T-helper 1 cell (primary cell): ENCODE results near the gene EXOC3L2.
A peak's percentile ranks its signal among the peaks of the same experiment; 100 is the strongest.

Experiments
- DNase-seq, 5 donors: peaks; one replicate each; pipeline ENCODE4 v3.0.0-alpha.2; 2012 to 2020

EXOC3L2 gene

DNA sequence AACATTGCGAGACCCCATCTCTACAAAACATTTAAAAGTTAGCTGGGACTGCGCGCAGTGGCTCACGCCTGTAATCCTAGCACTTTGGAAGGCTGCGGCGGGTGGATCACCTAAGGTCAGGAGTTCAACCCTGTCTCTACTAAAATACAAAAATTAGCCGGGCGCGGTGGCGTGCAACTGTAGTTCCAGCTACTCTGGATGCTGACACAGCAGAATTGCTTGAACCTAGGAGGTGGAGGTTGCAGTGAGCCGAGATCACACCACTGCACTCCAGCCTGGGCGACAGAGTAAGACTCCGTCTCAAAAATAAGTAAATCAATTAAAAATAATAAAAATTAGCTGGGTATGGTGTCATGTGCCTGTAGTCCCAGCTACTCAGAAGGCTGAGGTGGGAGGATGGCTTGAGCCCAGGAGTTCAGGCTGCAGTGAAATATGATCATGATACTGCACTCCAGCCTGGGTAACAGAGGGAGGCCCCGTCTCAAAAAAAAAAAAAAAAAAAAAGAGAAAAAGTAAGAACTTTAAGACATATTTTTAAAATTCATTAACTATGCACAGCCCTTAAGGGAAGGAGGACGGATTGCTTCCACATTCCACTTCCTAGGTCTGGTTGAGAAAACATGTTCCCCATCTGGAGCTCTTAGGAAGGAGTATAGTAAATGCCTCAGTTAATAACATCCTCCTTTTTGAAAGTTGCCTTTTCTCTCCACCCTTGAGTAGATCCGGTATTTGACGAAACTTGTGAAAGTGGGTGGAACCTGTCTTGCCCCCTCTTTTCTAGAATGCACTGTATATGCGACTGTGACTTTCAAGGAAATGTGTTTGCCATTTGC, 26.1 kb downstream of the EXOC3L2 start:
- DNase-seq: no peak

DNA sequence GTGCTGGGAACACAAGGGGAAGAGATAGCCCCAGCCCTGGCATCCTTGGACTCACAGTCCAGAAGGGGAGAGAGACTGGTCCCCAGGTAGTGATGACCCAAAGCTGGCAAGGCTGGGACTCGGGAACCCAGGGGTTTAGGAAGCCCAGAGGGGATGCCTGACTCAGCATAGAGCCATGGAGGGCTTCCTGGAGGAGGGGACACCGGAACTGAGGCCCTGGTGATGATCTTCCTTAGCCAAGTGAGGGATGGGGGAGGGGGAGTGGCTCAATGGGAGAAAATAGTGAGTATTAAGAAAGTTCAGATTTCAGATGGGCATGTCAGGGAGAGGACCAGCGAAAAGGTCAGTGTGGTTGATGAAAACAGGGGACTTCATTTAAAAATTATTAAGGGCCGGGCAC, 26.8 kb downstream of the EXOC3L2 start:
- no peak for DNase-seq

DNA sequence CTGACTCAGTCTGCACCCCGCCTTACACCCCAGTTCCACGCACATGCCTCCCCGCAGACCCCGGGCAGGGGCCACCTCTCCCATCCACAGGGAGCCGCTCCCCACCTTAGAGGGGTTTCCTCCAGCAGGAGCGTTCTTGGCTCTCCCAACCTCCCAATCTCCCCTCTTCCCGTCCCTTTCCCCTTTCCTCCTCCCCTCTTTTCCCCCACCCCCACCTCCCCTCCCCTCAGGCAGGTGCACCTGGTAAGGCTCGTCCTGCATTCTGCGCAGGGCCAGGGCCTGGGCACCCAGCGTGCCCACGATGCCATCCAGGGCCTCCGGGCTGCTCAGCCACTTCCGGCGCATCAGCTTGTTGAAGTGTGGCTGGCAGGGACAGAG, 27.3 kb downstream of the EXOC3L2 start:
- DNase-seq: no peak

DNA sequence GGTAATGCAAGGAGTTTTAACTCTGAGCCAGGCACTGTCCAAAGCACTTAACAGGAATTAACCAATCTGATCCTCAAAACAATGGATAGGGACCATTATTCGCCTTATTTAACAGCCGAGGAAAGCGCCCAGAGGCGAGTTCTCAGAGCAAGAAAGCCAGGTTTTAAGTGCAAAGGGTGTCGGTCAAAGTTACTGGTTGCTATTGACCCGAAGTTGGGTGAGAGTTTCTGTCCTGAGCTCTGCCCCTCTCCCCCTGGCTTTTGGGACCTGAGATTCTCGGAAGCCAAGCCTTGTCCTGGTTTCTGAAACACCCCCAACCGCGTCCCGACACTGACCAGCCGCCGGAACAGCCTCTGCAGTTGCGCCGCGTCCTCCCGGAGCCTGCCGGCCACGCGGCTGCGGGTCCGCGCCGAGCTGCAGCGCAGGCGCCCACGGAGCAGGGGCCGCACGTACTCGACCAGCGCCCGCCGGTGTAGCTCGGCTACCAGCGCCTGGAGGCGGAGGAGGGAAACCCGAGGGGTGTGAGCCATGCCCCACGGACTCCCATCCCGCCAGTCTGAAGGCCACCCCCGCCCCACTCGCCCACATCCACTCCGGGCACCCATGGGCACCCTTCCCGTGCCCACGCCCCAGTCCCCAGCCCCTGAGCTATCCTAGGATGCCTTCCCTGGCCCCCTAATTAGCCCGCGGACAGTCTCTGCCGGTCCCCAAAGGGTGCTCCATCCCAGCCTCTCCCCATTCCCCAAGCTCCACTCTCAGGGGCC, 27.8 kb downstream of the EXOC3L2 start:
- no peak for DNase-seq

DNA sequence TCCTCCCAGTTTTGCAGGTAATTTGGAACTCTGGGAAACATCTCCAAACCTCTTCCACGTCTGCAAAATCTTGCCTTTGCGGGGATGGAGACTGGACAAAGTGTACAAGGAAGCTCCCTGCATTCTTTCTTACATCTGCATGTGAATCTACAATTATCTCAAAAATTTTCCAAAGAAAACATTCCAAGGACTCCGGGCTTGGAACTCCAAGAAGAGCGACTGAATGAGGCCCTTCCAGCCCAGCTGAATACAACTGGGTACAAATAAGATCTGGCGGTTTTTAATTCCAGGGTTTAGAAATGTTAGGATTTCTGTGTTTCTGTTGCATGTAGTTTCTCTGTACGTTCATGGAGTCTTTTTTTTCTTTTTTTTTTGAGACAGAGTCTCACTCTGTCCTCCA, 28.5 kb downstream of the EXOC3L2 start:
- no peak for DNase-seq

DNA sequence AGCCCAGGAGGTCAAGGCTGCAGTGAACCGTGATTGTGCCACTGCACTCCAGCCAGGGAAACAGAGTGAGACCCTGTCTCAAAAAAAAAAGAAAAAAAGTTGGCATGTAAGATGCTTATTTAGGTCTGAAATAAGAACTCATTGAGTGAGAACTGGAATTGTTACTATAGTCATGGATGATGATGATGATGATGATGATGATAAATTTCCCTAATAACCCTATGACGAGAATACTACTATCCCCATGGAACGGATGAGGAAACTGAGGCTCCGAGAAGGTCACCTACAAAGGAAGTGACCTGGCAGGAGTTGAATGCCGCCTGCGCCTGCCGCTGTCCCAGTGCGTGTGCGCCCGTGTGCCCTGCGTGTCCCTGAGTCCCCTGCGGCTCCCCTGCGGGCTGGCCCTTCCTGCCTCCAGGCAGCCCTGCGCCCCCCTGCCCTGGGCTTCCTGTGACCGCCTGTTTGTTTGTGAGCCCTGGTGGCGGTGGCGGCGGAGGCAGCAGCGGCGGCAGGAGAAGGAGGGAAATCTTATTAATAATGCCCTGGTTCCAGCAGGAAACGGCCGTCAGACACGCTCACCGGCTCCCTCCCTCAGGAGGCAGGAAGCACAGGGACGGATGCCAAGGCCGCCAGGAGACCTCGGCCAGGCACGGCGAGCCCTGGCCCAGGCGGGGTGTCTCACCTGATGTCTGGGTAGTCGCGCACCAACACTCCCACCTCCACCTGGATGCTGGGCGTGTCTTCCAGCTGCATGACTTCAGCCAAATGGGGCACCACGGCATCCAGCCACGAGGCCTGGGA, 29.6 kb downstream of the EXOC3L2 start:
- no peak for DNase-seq

DNA sequence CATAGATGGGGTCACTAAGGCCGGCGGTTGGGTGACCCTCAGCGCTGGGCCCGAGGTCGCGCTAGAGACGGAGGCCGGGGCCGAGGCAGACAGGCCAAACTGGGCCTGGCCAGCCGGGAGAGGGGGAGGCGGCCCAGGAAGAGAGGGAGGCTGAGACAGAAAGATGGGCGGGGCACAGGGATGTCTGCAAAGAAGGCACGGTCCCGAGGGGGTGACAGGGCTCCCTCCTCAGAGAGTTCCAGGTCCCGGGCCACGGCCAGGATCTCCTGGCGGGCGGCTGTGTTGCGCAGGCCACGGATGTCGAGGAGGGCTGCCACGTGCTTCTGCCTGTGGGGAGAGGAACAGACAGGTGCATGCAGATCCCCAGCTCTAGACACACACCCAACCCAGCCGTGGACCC, 32.2 kb downstream of the EXOC3L2 start:
- DNase-seq: no peak

DNA sequence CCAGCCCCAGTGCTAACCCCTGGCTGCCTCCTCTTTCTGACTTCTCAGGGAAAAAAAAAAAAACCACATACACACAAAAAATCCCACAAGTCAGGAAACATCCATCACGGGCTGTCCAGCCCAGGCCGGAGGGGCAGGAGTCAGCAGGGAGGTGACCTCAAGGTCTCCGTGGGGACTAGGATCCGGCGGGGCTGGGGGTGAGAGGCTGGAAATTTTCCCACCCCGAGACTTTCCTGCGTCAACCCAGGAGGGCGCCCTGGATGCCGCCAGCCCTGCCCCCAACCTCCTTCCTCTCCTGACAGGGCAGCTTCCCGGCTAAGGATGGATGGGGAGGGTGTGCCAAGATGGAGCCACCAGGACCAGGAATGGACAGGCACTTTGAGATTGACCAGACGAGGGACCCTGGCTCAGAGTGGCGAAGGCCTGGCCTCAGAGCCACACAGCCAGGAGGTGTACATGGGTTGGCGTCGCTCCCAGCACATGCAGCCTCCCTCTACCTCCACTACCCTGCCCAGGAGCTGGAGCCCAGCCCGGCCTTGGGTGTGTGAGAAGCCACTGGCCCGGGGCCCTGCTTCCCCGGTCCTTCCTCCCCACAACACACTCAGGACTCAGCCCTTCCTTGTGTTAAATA, 33.3 kb downstream of the EXOC3L2 start:
- no peak for DNase-seq

DNA sequence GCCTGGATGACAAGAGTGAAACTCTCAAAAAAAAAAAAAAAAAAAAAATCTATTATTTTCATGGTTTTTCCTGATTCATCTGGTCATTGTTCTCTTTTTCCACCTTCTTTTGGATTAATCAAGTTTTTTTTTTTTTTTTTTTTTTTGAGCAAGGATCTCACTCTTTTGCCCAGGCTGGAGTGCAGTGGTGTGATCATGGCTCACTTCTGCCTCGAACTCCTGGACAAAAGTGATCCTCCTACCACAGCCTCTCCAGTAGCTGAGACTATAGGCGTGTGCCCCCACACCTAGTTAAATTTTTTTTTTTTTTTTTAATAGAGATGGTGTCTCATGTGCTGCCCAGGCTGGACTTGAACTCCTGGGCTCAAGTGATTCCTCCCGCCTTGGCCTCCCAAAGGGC, 38.9 kb downstream of the EXOC3L2 start:
- DNase-seq: no peak

DNA sequence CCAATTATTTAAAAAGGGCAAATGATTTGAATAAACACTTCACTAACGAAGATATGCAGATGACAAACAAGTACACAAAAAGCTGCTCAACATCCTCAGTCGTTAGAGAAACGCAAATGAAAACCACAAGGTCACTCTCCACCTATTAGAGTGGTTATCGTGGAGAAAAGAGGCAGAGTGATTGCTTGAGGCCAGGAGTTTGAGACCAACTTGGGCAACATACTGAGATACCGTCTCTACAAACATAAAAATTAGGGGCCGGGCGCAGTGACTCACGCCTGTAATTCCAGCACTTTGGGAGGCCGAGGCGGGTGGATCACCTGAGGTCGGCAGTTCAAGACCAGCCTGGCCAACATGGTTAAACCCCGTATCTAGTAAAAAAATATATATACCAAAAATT, 39.4 kb downstream of the EXOC3L2 start:
- DNase-seq: no peak

DNA sequence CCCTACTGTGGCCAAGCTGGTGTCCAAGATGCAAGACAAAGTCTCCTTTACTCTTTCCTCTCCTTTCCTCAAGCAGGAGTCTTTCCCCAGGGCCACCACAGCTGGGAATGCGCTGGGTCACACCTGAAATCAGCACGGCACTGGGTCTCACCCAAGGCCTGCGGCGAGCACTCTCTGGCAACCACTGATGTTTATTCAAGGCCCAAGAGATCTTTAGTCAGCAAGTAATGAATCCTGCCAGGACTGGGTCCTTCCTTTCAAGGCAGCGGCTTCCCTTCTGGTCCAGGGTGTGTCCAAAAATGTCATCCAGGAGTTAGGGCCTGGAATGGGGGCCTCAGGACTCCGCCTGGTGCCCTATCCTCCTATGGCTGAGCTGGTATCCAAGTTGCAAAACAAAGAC, 42.6 kb downstream of the EXOC3L2 start:
- no peak for DNase-seq

DNA sequence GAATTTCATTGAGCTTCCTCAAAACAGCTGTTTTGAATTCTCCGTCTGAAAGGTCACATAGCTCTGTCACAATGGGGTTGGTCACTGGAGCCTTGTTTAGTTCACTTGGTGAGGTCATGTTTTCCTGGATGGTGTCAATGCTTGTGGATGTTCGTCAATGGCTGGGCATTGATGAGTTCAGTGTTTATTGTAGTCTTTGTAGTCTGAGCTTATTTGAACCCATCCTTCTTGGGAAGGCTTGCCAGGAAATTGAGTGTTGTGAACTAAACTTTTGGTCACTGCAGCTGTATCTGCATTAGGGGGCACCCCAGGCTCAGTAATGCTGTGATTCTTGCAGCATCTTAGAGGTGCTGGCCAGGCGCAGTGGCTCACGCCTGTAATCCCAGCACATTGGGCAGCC, 44.6 kb downstream of the EXOC3L2 start:
- no peak for DNase-seq

DNA sequence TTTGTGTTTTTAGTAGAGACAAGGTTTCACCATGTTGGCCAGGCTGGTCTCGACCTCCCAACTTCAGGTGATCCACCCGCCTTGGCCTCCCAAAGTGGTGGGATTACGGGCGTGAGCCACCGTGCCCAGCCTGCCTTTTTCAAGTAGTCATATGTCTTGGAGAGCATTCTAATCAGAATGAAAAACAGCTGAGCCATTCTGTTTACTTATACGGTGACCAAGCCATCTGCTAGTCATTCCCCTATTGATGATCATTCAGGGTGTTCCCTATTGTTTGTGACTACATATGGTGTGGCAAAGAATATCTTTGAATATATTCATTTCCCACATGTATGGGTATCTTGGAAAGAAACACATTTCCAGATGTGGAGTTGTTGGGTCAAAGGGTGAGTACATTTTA, 49.4 kb downstream of the EXOC3L2 start:
- DNase-seq: no peak

DNA sequence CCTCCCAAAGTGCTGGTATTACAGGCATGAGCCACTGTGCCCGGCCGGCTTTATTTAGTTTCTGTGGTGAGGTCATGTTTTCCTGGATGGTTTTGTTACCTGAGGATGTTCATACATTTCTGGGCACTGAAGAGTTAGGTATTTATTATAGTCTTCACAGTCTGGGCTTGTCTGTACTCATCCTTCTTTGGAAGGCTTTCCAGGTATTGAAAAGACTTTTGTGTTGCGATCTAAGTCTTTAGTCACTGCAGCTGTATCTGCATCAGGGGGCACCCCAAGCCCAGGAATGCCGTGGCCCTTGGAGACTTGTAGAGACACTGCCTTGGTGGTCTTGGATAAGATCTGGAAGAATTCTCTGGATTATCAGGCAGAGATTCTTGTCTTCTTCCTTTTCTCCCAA, 53.8 kb downstream of the EXOC3L2 start:
- no peak for DNase-seq

DNA sequence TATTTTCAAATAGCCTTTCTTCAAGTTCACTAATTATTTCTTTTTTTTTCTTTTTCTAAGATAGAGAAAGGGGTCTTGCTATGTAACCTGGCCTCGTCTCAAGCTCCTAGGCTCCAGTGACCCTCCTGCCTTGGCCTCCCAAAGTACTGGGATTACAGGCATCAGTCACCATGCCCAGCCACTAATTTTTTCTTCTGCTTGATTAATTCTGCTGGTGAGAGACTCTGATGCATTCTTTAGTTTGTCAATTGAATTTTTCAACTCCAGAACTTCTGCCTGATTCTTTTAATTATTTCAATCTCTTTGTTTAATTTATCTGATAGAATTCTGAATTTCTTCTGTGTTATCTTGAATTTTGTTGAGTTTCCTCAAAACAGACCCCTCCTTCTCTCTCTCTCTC, 55.2 kb downstream of the EXOC3L2 start:
- DNase-seq: no peak

DNA sequence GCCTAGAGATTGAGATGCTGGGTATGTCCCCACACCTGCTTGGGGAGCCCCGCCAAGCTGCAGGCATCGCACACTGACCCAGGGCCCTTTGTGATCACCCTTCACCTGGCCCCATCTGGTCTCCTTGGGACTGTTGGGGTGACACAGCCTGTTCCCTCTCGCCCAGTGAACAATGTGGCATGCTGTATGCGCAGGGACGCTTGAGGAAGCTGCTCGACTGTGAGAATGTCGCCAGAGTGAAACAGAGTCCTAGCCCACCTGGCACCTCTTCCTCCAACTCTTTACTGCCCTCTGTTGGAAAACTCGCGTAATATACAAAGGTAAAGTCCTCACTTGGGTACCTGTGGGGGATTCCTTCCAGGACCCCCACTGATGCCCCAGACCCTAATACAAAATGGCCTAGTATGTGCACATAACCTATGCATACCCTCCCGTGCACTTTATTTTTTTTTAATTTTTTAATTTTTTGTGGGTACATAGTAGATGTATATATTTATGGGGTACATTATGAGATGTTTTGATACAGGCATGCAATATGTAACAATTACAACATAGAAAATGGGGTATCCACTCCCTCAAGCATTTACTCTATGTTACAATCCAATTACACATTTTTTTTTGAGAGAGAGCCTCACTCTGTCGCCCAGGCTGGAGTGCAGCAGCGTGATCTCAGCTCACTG, 57.6 kb downstream of the EXOC3L2 start:
- peak in 1 of 5 donors; percentile 30 for DNase-seq

DNA sequence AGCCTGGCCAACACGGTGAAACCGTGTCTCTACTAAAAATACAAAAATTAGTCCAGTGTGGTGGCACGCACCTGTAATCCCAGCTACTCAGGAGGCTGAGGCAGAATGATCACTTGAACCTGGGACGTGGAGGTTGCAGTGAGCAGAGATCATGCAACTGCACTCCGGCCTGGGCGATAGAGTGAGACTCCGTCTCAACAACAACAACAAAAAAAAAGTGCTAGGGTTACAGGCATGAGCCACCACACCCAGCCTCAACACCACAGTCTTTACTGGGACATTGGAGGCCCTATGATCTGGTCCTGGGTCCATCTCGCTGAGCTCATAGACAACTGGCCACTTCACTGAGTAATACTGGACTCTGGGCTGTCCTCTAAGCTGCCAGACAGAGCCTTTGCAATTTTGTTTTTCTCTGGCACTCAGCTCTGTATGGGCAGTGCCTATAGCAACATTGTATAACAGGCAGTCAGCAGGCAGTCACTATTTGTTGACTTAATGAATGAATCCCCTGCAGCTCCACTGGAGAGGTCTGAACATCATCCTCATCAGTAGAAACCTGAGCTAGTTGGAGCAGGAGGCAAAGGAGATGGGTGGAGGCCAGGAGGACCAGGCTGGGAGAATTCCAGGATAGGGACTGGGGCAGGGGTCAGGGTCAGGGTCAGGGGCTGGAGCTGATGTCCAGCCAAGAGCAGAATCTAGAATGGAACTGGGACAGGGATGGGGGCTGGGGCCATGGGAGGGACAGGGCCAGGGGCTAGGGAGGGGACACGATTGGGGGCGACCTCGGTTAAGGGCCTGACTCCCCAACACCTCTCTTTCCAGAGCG, 58.5 kb downstream of the EXOC3L2 start:
- no peak for DNase-seq

DNA sequence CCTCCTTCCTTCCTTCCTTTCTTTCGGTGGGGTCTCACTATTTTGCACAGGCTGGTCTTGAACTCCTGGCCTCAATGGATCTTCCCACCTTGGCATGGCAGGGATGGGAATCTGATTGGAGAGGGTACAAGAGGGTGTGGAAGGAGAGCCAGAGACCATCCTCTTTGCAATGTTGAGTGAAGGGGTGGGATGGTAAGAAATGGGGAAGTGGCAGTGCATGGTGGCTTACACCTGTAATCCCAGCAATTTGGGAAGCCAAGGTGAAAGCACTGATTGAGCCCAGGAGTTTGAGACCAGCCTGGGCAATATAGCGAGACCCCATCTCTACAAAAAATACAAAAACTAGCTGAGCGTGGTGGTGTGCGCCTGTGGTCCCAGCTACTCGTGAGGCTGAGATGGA, 61.1 kb downstream of the EXOC3L2 start:
- DNase-seq: no peak

DNA sequence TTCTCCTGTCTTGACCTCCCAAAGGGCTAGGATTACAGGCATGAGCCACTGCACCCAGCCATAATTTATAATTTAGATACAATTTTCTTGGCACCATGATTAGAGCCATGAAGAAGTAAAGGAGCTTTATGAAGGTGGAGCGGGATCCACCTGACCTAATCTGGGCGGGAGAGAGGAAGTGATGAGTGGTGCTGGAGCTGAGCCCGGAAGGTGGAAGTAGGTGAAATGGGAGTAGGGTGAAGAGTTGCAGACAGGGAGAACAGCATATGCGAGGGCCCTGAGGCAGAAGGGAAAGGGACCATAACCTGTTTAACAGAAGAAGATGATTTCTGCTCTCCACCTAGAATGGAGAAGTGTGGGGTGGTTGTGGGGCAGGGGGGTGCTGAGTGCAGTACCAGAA, 62.4 kb downstream of the EXOC3L2 start:
- DNase-seq: no peak

DNA sequence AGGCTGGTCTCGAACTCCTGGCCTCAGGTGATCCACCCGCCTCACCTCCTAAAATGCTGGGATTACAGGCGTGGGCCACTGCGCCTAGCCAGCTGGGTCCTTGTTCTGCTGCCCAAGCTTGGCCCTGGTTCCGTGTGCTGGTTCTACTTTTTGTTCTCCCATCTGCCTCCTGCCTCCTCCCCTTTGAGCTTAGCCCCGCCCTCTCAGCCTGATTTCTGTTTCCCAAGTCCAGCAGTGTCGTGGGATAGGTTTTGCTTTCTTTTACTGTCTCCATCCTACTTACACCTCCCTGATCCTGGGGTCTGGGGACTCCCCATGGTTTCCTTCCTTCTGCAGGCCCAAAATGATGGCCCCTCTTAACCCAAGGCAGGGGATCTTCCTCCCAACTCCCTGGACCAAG, 64.3 kb downstream of the EXOC3L2 start:
- no peak for DNase-seq

DNA sequence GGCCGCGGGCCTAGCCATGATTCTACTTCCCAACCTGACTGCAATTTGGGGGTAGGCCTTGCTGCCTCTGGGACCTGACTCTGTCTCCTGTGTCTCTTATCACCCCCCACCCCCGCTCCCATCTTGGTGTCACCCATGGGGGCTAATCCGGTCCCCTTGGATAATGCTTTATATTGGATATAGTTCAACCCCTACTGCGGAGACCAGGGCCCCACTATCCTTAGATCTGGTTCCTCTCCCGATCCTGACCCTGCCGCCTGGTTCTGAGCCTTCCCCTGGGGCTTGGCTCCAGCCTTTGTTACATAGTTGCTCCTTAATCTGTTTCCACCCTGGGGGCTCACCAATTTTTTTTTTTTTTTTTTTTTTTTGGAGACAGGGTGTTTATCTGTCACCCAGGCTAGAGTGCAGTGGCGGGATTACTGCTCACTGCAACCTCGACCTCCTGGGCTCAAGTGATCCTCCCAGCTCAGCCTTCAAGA, 65.3 kb downstream of the EXOC3L2 start:
- no peak for DNase-seq
